HepG2 (cell line): ENCODE data around the gene MOV10L1. TPM values are rescaled to one million over a fixed set of nuclear protein-coding genes. Genes with fewer than 3 reads are reported as not detected.

Source experiments
- CREM ChIP-seq, 2 experiments: sonication (generic) in 1 of 2; formaldehyde crosslinking in 1 of 2; IDR thresholded peaks; 2 replicates each; pipeline versions ENCODE4 v1.4.0 to v1.6.1; 2016 to 2020; ENCODE audit warnings: antibody characterized with exemption in 1 of 2, mild to moderate bottlenecking in 1 of 2, missing genetic modification reagents in 1 of 2
- KDM5B ChIP-seq: sonication (generic); formaldehyde crosslinking; IDR thresholded peaks from 2 replicates; pipeline ENCODE4 v1.4.0; 2020; ENCODE audit warnings: missing genetic modification reagents, mild to moderate bottlenecking, borderline replicate concordance
- PHF8 ChIP-seq: sonication (generic); formaldehyde crosslinking; IDR thresholded peaks from 2 replicates; pipeline ENCODE4 v1.5.0; 2020; ENCODE audit warnings: missing genetic modification reagents
- SATB2 ChIP-seq: sonication (generic); formaldehyde crosslinking; IDR thresholded peaks from 2 replicates; pipeline ENCODE4 v1.5.0; 2020; ENCODE audit warnings: missing genetic modification reagents
- SMAD9 ChIP-seq: sonication (generic); formaldehyde crosslinking; IDR thresholded peaks from 2 replicates; pipeline ENCODE4 v1.5.1; 2020; ENCODE audit warnings: mild to moderate bottlenecking, missing genetic modification reagents
- ZKSCAN5 ChIP-seq: sonication (generic); formaldehyde crosslinking; IDR thresholded peaks from 2 replicates; pipeline ENCODE4 v1.5.1; 2020; ENCODE audit warnings: mild to moderate bottlenecking, missing genetic modification reagents
- ZNF878 ChIP-seq: sonication (generic); formaldehyde crosslinking; IDR thresholded peaks from 2 replicates; pipeline ENCODE4 v1.8.1; 2023; ENCODE audit warnings: mild to moderate bottlenecking, missing genetic modification reagents, moderate library complexity
- polyA plus RNA-seq, 8 experiments: library from polyadenylated mRNA; depleted of rRNA in 3 of 8; stranded (reverse) in 7 of 8; unstranded in 1 of 8; fragments of >200 nt; fragmentation: Illumina TruSeq in 4 of 8; extraction: Trizol in 4 of 8; gene quantifications; 2 replicates each; pipeline versions ENCODE4 v1.2.1 to v1.2.3, GENCODE V29; 2011 to 2016; ENCODE audit warnings: low read depth in 4 of 8, missing spikeins in 1 of 8, mixed read lengths in 1 of 8; ENCODE audit not compliant: insufficient read depth in 1 of 8
- total RNA-seq, 5 experiments: library from RNA; depleted of rRNA; stranded (reverse); fragments of >200 nt; fragmentation: Illumina TruSeq; extraction: Trizol; gene quantifications; 2 replicates each; pipeline ENCODE4 v1.2.3, GENCODE V29; 2016; ENCODE audit warnings: low read depth in 1 of 5
- TF ChIP-seq, protein P1 (sequence below): fragments of 450-650 bp; IDR thresholded peaks from 2 replicates; pipeline ENCODE4 v1.6.1; 2017
- TF ChIP-seq, protein P2 (sequence below): sonication (generic); formaldehyde crosslinking; IDR thresholded peaks from 2 replicates; pipeline ENCODE4 v1.4.0; 2020; ENCODE audit warnings: missing genetic modification reagents
- TF ChIP-seq, protein P3 (sequence below): sonication (generic); formaldehyde crosslinking; conservative IDR thresholded peaks from 2 replicates; pipeline ENCODE4 v1.4.0; 2020; ENCODE audit warnings: mild to moderate bottlenecking, missing genetic modification reagents, moderate library complexity
- TF ChIP-seq, protein P4 (sequence below): sonication (generic); formaldehyde crosslinking; IDR thresholded peaks from 2 replicates; pipeline ENCODE4 v1.5.0; 2020; ENCODE audit warnings: mild to moderate bottlenecking, missing genetic modification reagents
- TF ChIP-seq, protein P5 (sequence below): sonication (generic); formaldehyde crosslinking; IDR thresholded peaks from 2 replicates; pipeline ENCODE4 v1.4.0; 2020; ENCODE audit warnings: mild to moderate bottlenecking, missing genetic modification reagents, borderline replicate concordance
- TF ChIP-seq, protein P6 (sequence below): sonication (generic); formaldehyde crosslinking; IDR thresholded peaks from 2 replicates; pipeline ENCODE4 v1.4.0; 2020; ENCODE audit warnings: missing genetic modification reagents

MOV10L1 gene
- total and polyA plus RNA-seq, 2 of the 13 experiments (the other 11 are each of a cell fraction or from before 2014, with no cell fraction given), result 0.11 to 0.12 TPM

DNA sequence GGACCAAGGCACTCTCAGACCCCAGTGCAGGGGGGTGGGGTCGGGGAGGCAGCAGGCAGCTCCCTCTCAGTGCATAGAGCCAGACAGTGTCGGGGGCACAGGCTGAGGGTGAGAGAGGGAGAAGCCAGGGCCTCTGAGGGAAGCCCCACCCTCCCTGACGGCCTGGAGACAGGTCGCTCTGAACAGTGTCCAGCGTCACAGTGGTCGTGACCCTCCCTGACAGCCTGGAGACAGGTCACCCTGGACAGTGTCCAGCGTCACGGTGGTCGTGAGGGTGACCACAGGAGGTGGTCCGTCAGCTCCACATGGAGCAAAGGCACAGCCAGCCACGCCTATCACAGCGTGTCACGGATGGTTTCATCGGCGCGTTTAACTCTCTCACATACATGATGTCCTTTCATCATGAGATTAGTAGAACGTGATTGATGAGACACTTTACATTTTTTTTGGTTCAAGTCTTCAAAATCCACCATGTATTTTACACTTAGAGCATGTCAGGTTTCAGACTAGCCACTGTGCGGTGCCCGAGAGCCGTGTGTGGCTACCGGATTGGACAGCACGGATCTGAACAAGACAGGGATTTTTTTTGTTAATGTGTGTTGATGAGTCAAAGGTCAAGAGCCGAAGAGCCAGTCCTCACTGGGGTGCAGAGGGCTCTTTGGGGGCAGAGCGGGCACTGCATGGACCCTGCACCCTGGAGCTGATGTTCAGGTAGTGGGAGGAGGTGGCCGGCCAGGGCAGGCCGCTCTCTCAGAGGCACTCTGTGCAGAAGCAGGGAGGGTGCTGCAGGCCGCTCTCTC is 56.8 kb downstream of the MOV10L1 start (continued):
- TF ChIP-seq, protein P1, sequence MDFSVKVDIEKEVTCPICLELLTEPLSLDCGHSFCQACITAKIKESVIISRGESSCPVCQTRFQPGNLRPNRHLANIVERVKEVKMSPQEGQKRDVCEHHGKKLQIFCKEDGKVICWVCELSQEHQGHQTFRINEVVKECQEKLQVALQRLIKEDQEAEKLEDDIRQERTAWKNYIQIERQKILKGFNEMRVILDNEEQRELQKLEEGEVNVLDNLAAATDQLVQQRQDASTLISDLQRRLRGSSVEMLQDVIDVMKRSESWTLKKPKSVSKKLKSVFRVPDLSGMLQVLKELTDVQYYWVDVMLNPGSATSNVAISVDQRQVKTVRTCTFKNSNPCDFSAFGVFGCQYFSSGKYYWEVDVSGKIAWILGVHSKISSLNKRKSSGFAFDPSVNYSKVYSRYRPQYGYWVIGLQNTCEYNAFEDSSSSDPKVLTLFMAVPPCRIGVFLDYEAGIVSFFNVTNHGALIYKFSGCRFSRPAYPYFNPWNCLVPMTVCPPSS, result no peak
- TF ChIP-seq SMAD9 (CRISPR knock-in tag), result no peak
- no peak for TF ChIP-seq ZKSCAN5 (CRISPR knock-in tag)
- TF ChIP-seq CREM (IDR thresholded peaks at IDR 0.05), result peak; percentile 40; the same call in 1 of the 2 replicates
- no peak for TF ChIP-seq CREM (CRISPR knock-in tag; IDR thresholded peaks at IDR 0.05)
- TF ChIP-seq, protein P2, sequence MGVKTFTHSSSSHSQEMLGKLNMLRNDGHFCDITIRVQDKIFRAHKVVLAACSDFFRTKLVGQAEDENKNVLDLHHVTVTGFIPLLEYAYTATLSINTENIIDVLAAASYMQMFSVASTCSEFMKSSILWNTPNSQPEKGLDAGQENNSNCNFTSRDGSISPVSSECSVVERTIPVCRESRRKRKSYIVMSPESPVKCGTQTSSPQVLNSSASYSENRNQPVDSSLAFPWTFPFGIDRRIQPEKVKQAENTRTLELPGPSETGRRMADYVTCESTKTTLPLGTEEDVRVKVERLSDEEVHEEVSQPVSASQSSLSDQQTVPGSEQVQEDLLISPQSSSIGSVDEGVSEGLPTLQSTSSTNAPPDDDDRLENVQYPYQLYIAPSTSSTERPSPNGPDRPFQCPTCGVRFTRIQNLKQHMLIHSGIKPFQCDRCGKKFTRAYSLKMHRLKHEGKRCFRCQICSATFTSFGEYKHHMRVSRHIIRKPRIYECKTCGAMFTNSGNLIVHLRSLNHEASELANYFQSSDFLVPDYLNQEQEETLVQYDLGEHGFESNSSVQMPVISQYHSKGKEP (CRISPR knock-in tag), result no peak
- TF ChIP-seq, protein P3, sequence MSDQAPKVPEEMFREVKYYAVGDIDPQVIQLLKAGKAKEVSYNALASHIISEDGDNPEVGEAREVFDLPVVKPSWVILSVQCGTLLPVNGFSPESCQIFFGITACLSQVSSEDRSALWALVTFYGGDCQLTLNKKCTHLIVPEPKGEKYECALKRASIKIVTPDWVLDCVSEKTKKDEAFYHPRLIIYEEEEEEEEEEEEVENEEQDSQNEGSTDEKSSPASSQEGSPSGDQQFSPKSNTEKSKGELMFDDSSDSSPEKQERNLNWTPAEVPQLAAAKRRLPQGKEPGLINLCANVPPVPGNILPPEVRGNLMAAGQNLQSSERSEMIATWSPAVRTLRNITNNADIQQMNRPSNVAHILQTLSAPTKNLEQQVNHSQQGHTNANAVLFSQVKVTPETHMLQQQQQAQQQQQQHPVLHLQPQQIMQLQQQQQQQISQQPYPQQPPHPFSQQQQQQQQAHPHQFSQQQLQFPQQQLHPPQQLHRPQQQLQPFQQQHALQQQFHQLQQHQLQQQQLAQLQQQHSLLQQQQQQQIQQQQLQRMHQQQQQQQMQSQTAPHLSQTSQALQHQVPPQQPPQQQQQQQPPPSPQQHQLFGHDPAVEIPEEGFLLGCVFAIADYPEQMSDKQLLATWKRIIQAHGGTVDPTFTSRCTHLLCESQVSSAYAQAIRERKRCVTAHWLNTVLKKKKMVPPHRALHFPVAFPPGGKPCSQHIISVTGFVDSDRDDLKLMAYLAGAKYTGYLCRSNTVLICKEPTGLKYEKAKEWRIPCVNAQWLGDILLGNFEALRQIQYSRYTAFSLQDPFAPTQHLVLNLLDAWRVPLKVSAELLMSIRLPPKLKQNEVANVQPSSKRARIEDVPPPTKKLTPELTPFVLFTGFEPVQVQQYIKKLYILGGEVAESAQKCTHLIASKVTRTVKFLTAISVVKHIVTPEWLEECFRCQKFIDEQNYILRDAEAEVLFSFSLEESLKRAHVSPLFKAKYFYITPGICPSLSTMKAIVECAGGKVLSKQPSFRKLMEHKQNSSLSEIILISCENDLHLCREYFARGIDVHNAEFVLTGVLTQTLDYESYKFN, result peak; percentile 86
- TF ChIP-seq PHF8 (CRISPR knock-in tag), result peak; percentile 28; the same call in 1 of the 2 replicates
- TF ChIP-seq, protein P4, sequence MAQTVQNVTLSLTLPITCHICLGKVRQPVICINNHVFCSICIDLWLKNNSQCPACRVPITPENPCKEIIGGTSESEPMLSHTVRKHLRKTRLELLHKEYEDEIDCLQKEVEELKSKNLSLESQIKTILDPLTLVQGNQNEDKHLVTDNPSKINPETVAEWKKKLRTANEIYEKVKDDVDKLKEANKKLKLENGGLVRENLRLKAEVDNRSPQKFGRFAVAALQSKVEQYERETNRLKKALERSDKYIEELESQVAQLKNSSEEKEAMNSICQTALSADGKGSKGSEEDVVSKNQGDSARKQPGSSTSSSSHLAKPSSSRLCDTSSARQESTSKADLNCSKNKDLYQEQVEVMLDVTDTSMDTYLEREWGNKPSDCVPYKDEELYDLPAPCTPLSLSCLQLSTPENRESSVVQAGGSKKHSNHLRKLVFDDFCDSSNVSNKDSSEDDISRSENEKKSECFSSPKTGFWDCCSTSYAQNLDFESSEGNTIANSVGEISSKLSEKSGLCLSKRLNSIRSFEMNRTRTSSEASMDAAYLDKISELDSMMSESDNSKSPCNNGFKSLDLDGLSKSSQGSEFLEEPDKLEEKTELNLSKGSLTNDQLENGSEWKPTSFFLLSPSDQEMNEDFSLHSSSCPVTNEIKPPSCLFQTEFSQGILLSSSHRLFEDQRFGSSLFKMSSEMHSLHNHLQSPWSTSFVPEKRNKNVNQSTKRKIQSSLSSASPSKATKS (CRISPR knock-in tag), result no peak
- no peak for TF ChIP-seq SATB2
- TF ChIP-seq, protein P5, sequence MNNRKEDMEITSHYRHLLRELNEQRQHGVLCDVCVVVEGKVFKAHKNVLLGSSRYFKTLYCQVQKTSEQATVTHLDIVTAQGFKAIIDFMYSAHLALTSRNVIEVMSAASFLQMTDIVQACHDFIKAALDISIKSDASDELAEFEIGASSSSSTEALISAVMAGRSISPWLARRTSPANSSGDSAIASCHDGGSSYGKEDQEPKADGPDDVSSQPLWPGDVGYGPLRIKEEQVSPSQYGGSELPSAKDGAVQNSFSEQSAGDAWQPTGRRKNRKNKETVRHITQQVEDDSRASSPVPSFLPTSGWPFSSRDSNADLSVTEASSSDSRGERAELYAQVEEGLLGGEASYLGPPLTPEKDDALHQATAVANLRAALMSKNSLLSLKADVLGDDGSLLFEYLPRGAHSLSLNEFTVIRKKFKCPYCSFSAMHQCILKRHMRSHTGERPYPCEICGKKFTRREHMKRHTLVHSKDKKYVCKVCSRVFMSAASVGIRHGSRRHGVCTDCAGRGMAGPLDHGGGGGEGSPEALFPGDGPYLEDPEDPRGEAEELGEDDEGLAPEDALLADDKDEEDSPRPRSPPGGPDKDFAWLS (CRISPR knock-in tag), result peak; percentile 71; the same call in 1 of the 2 replicates
- TF ChIP-seq KDM5B (CRISPR knock-in tag), result peak; percentile 28; the same call in 1 of the 2 replicates
- TF ChIP-seq ZNF878 (CRISPR knock-in tag), result no peak
- TF ChIP-seq, protein P6, sequence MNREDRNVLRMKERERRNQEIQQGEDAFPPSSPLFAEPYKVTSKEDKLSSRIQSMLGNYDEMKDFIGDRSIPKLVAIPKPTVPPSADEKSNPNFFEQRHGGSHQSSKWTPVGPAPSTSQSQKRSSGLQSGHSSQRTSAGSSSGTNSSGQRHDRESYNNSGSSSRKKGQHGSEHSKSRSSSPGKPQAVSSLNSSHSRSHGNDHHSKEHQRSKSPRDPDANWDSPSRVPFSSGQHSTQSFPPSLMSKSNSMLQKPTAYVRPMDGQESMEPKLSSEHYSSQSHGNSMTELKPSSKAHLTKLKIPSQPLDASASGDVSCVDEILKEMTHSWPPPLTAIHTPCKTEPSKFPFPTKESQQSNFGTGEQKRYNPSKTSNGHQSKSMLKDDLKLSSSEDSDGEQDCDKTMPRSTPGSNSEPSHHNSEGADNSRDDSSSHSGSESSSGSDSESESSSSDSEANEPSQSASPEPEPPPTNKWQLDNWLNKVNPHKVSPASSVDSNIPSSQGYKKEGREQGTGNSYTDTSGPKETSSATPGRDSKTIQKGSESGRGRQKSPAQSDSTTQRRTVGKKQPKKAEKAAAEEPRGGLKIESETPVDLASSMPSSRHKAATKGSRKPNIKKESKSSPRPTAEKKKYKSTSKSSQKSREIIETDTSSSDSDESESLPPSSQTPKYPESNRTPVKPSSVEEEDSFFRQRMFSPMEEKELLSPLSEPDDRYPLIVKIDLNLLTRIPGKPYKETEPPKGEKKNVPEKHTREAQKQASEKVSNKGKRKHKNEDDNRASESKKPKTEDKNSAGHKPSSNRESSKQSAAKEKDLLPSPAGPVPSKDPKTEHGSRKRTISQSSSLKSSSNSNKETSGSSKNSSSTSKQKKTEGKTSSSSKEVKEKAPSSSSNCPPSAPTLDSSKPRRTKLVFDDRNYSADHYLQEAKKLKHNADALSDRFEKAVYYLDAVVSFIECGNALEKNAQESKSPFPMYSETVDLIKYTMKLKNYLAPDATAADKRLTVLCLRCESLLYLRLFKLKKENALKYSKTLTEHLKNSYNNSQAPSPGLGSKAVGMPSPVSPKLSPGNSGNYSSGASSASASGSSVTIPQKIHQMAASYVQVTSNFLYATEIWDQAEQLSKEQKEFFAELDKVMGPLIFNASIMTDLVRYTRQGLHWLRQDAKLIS (CRISPR knock-in tag), result no peak
